HCT116 (cell line): ENCODE results near the gene AP3B1. TPM values are rescaled to one million over a fixed set of nuclear protein-coding genes. Genes with fewer than 3 reads are reported as not detected.

Experiments
- ATAC-seq: fragments of 200-7000 bp; cut with Tn5 transposase; 2 replicates; pipeline ENCODE4 v1.9.1; 2020; ENCODE audit warnings: mild to moderate bottlenecking, moderate library complexity
- BruUV-seq: library from RNA; stranded (reverse); fragments of 400-500 nt; replicated peaks from 2 replicates; lab custom pipeline; 2021; lab: Mats Ljungman, UMichigan
- CTCF ChIA-PET: fragments of 300-600 bp; sonication (Branson Sonifier 250); formaldehyde crosslinking; loops from one replicate; lab custom pipeline; 2021; ENCODE audit warnings: antibody characterized with exemption; lab: Charles Lee
- POLR2A ChIA-PET: fragments of 300-600, 350-600 bp; sonication (Branson Sonifier 250); formaldehyde crosslinking; loops from one replicate; lab custom pipeline; 2021; ENCODE audit warnings: antibody characterized with exemption; lab: Charles Lee
- RAD21 ChIA-PET, 2 experiments: fragments of 300-600 bp; sonication (Branson Sonifier 250); formaldehyde crosslinking; loops; one replicate each; lab custom pipeline; 2023; ENCODE audit warnings: low total read pairs in 2 of 2; ENCODE audit not compliant: uncharacterized antibody in 2 of 2, unreplicated experiment in 2 of 2, low non-redundant PET in 1 of 2; lab: Charles Lee
- DNase-seq: peaks from one replicate; pipeline ENCODE4 v3.0.0-alpha.2; 2010; ENCODE audit warnings: low read depth, low spot score
- H2AFZ ChIP-seq: fragments of 200-600 bp; shearing (Covaris generic), sonication (generic); 2 replicates; pipeline ENCODE4 v1.6.1; 2017; ENCODE audit warnings: low read depth, mixed run types, mixed read lengths, antibody characterized with exemption, low read length; ENCODE audit not compliant: poor library complexity, severe bottlenecking
- H3K27ac ChIP-seq: 2 replicates; pipeline ENCODE4 v1.5.1; 2012; ENCODE audit warnings: low read depth, low read length
- H3K27me3 ChIP-seq: fragments of 200-600 bp; sonication (generic); 2 replicates; pipeline ENCODE4 v1.6.1; 2016; ENCODE audit warnings: mixed run types, low read length, mixed read lengths; ENCODE audit not compliant: insufficient read depth
- H3K36me3 ChIP-seq, 2 experiments: fragments of 200-500 bp in 1 of 2; fragments of 200-600 bp in 1 of 2; sonication (Bioruptor generic) in 1 of 2; sonication (generic) in 1 of 2; 2 replicates each; pipeline versions ENCODE4 v1.5.1 to v1.6.1; 2014 to 2016; ENCODE audit warnings: low read length in 2 of 2, inconsistent platforms in 1 of 2, mixed read lengths in 1 of 2, mixed run types in 1 of 2; ENCODE audit not compliant: insufficient read depth in 2 of 2, control insufficient read depth in 1 of 2
- H3K4me1 ChIP-seq, 2 experiments: fragments of 200-600 bp in 1 of 2; sonication (generic) in 1 of 2; 2 replicates each; pipeline versions ENCODE4 v1.5.1 to v1.6.1; 2012 to 2017; ENCODE audit warnings: low read length in 2 of 2, inconsistent platforms in 1 of 2, mild to moderate bottlenecking in 1 of 2, mixed read lengths in 1 of 2, mixed run types in 1 of 2, moderate library complexity in 1 of 2; ENCODE audit not compliant: insufficient read depth in 2 of 2, control insufficient read depth in 1 of 2
- H3K4me2 ChIP-seq: fragments of 200-600 bp; sonication (generic); 2 replicates; pipeline ENCODE4 v1.6.1; 2017; ENCODE audit warnings: mixed run types, low read length, mixed read lengths
- H3K4me3 ChIP-seq, 2 experiments: fragments of 200-600 bp in 1 of 2; sonication (generic) in 1 of 2; replicated peaks in 1 of 2; 2 replicates each; pipeline ENCODE4 v1.5.1; 2011 to 2016; ENCODE audit warnings: low read length in 2 of 2, control low read depth in 1 of 2, low read depth in 1 of 2, mild to moderate bottlenecking in 1 of 2, mixed read lengths in 1 of 2, mixed run types in 1 of 2
- H3K79me2 ChIP-seq: fragments of 200-600 bp; sonication (generic); 2 replicates; pipeline ENCODE4 v1.6.1; 2017; ENCODE audit warnings: mild to moderate bottlenecking, mixed run types, low read length, moderate library complexity, mixed read lengths; ENCODE audit not compliant: insufficient read depth
- H3K9ac ChIP-seq: fragments of 200-600 bp; sonication (generic); 2 replicates; pipeline ENCODE4 v1.6.1; 2016; ENCODE audit warnings: low read length, mixed read lengths
- H3K9me2 ChIP-seq: fragments of 200-600 bp; sonication (generic), shearing (Covaris generic); 2 replicates; pipeline ENCODE4 v1.6.1; 2017; ENCODE audit warnings: mixed run types, mild to moderate bottlenecking, moderate library complexity; ENCODE audit not compliant: insufficient read depth
- H3K9me3 ChIP-seq, 2 experiments: fragments of 200-500 bp in 1 of 2; fragments of 200-600 bp in 1 of 2; sonication (Bioruptor generic) in 1 of 2; sonication (generic) in 1 of 2; 2 replicates each; pipeline ENCODE4 v1.6.1; 2014 to 2017; ENCODE audit warnings: low read length in 2 of 2, mixed read lengths in 2 of 2, inconsistent platforms in 1 of 2, low read depth in 1 of 2, mild to moderate bottlenecking in 1 of 2, mixed run types in 1 of 2, moderate library complexity in 1 of 2; ENCODE audit not compliant: control insufficient read depth in 1 of 2, insufficient read depth in 1 of 2
- H4K20me1 ChIP-seq: fragments of 200-600 bp; sonication (generic), shearing (Covaris generic); 2 replicates; pipeline ENCODE4 v1.6.1; 2017; ENCODE audit warnings: mixed run types, mild to moderate bottlenecking, moderate library complexity; ENCODE audit not compliant: insufficient read depth
- CBX3 ChIP-seq: IDR thresholded peaks from 2 replicates; pipeline ENCODE4 v1.6.1; 2012; ENCODE audit warnings: low read depth
- CEBPB ChIP-seq: IDR thresholded peaks from 2 replicates; pipeline ENCODE4 v1.6.1; 2012; ENCODE audit warnings: low read depth
- EGR1 ChIP-seq: IDR thresholded peaks from 2 replicates; pipeline ENCODE4 v1.6.1; 2012; ENCODE audit warnings: low read depth
- EZH2 ChIP-seq: fragments of 200-600 bp; sonication (generic); IDR thresholded peaks from 2 replicates; pipeline ENCODE4 v1.6.1; 2017; ENCODE audit warnings: antibody characterized with exemption, mixed run types
- EZH2phosphoT487 ChIP-seq: fragments of 200-600 bp; IDR thresholded peaks from 2 replicates; pipeline ENCODE4 v1.6.1; 2018; ENCODE audit warnings: antibody characterized with exemption, borderline replicate concordance
- JUND ChIP-seq: IDR thresholded peaks from 2 replicates; pipeline ENCODE4 v1.6.1; 2012
- POLR2A ChIP-seq: IDR thresholded peaks from 2 replicates; pipeline ENCODE4 v1.7.0; 2011; ENCODE audit warnings: borderline replicate concordance; ENCODE audit not compliant: insufficient read depth, insufficient read length; ENCODE audit errors: extremely low read depth
- POLR2AphosphoS5 ChIP-seq: IDR thresholded peaks from 2 replicates; pipeline ENCODE4 v1.6.1; 2011; ENCODE audit warnings: mild to moderate bottlenecking, low read depth, low read length, moderate library complexity
- SIN3A ChIP-seq: IDR thresholded peaks from 2 replicates; pipeline ENCODE4 v1.6.1; 2012; ENCODE audit warnings: low read depth
- SP1 ChIP-seq: IDR thresholded peaks from 2 replicates; pipeline ENCODE4 v1.6.1; 2012; ENCODE audit warnings: low read depth
- SRF ChIP-seq: IDR thresholded peaks from 2 replicates; pipeline ENCODE4 v1.6.1; 2012; ENCODE audit warnings: low read depth
- TCF7L2 ChIP-seq: IDR thresholded peaks from 2 replicates; pipeline ENCODE4 v1.7.0; 2011; ENCODE audit warnings: borderline replicate concordance, inconsistent platforms; ENCODE audit not compliant: insufficient read depth, insufficient read length; ENCODE audit errors: extremely low read depth
- ZFX ChIP-seq: fragments of 450-650 bp; IDR thresholded peaks from 2 replicates; pipeline ENCODE4 v1.6.1; 2017
- ZNF274 ChIP-seq: fragments of 200-500 bp; sonication (Bioruptor generic); IDR thresholded peaks from 2 replicates; pipeline ENCODE4 v1.6.1; 2014; ENCODE audit warnings: mild to moderate bottlenecking, low read depth, low read length, inconsistent platforms
- intact Hi-C: fragments of 100-400 bp; cut with micrococcal nuclease; formaldehyde crosslinking; loops from 2 replicates; pipeline ENCODE4 v1.10.0; 2022
- total RNA-seq: library from RNA; stranded (reverse); gene quantifications from one replicate; pipeline ENCODE4 v1.2.1, GENCODE V29; 2021; ENCODE audit not compliant: unreplicated experiment
- TF ChIP-seq, protein P1 (sequence below): IDR thresholded peaks from 2 replicates; pipeline ENCODE4 v1.6.1; 2011; ENCODE audit warnings: mild to moderate bottlenecking, low read length, moderate library complexity; ENCODE audit not compliant: insufficient replicate concordance; ENCODE audit errors: extremely low read depth
- TF ChIP-seq, protein P2 (sequence below): IDR thresholded peaks from 2 replicates; pipeline ENCODE4 v1.6.1; 2012

The AP3B1 gene
- total RNA-seq, 1 experiment from 2014 or later, result 54.5 TPM

DNA sequence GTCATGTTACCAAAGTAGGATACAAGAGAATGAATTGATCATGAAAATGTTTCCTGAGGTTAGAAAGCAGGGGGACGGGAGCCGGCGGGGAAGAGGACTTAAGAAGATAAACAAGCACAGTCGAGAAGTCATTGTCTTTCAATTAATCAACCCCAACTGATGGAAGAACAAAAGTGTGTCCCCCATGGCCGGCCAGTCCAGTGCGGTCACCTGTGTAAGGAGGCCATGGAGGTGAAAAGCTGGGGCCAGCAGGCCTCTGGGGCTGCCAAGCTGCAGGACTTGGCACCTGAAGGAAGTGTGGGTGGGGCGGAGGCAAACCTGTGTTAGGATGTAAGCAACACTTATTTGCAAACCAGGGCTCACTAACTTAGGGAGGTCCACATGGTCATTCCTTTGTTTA lies 295.1 kb downstream of the AP3B1 start:
- POLR2A ChIA-PET, result no interaction called here
- no peak for ATAC-seq
- no peak overlapping the region for H3K27ac ChIP-seq

DNA sequence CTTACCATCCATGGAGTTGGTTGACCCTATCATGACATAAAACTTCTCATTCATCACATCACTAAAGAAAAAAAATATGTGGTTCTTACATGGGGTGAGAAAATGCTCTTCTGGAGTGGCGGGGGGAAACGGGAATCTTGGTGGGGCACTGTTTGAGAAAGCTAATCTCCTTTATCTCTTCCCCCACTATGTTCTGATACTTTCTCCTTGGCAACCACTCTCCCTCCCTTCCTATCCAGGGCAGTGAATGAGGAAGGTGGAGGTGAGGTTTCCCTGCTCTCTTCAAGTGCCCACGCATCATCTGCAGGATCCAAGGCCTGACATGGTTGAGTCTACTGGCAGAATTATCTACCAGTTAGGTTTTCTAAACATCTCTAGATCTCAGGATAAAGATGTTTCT lies 297.6 kb downstream of the AP3B1 start:
- CTCF ChIA-PET, result no interaction called here
- no peak overlapping the region for H3K4me2 ChIP-seq
- ATAC-seq, result no peak
- no peaks in the 10 kb centered on the region for H4K20me1 ChIP-seq
- RAD21 ChIA-PET, result no interaction called here
- no peaks in the 10 kb centered on the region for H3K4me1 ChIP-seq
- no peaks in the 10 kb centered on the region for H3K9me2 ChIP-seq
- no peak overlapping the region for H3K27ac ChIP-seq
- no peak overlapping the region for H2AFZ ChIP-seq
- H3K79me2 ChIP-seq, result no peaks in the 10 kb centered on the region
- H3K27me3 ChIP-seq, result no peaks in the 10 kb centered on the region
- no peak for DNase-seq
- no peak overlapping the region for H3K4me3 ChIP-seq
- no TSS peak for BruUV-seq
- H3K9me3 ChIP-seq, result no peaks in the 10 kb centered on the region
- H3K36me3 ChIP-seq, result peaks cover 0 to 2% of the 10 kb centered on the region in 2 experiments; a peak in 1 of 4 replicates
- POLR2A ChIA-PET, result no interaction called here
- intact Hi-C loops, result no loop called here
- H3K9ac ChIP-seq, result no peak overlapping the region
- no peak for TF ChIP-seq CEBPB
- TF ChIP-seq ZFX, result no peak
- no peak for TF ChIP-seq SRF
- no peak for TF ChIP-seq SIN3A
- TF ChIP-seq POLR2A, result no peak
- TF ChIP-seq EZH2phosphoT487, result no peak
- TF ChIP-seq, protein P1, sequence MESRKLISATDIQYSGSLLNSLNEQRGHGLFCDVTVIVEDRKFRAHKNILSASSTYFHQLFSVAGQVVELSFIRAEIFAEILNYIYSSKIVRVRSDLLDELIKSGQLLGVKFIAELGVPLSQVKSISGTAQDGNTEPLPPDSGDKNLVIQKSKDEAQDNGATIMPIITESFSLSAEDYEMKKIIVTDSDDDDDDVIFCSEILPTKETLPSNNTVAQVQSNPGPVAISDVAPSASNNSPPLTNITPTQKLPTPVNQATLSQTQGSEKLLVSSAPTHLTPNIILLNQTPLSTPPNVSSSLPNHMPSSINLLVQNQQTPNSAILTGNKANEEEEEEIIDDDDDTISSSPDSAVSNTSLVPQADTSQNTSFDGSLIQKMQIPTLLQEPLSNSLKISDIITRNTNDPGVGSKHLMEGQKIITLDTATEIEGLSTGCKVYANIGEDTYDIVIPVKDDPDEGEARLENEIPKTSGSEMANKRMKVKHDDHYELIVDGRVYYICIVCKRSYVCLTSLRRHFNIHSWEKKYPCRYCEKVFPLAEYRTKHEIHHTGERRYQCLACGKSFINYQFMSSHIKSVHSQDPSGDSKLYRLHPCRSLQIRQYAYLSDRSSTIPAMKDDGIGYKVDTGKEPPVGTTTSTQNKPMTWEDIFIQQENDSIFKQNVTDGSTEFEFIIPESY, result no peak
- no peak for TF ChIP-seq EGR1
- no peak for TF ChIP-seq ZNF274
- TF ChIP-seq CBX3, result no peak
- TF ChIP-seq TCF7L2, result no peak
- TF ChIP-seq POLR2AphosphoS5, result no peak
- TF ChIP-seq EZH2, result no peak
- no peak for TF ChIP-seq JUND
- no peak for TF ChIP-seq SP1
- TF ChIP-seq, protein P2, sequence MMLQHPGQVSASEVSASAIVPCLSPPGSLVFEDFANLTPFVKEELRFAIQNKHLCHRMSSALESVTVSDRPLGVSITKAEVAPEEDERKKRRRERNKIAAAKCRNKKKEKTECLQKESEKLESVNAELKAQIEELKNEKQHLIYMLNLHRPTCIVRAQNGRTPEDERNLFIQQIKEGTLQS, result no peak

More for the DNA sequence above, 295.1 kb downstream of the AP3B1 start:
- no peaks in the 10 kb centered on the region for H4K20me1 ChIP-seq
- RAD21 ChIA-PET, result no interaction called here
- no peaks in the 10 kb centered on the region for H3K79me2 ChIP-seq
- H3K9me2 ChIP-seq, result no peaks in the 10 kb centered on the region
- no TSS peak for BruUV-seq
- intact Hi-C loops, result no loop called here
- TF ChIP-seq ZNF274 (no peak), CEBPB (no peak), TCF7L2 (no peak), ZFX (no peak), SRF (no peak), EGR1 (no peak), SP1 (no peak)
- no peaks in the 10 kb centered on the region for H3K9me3 ChIP-seq
- H3K4me1 ChIP-seq, result no peaks in the 10 kb centered on the region
- H3K36me3 ChIP-seq, result peaks cover 0 to 2% of the 10 kb centered on the region in 2 experiments; a peak in 1 of 4 replicates
- no peaks in the 10 kb centered on the region for H3K27me3 ChIP-seq
- no peak for DNase-seq
- H2AFZ ChIP-seq, result no peak overlapping the region
- H3K4me2 ChIP-seq, result no peak overlapping the region
- CTCF ChIA-PET, result no interaction called here
- no peak overlapping the region for H3K9ac ChIP-seq
- H3K4me3 ChIP-seq, result no peak overlapping the region
